Type B pancreatic cell (in vitro differentiated cells): ENCODE results near the gene ZNF429. TPM values are rescaled to one million over a fixed set of nuclear protein-coding genes. Genes with fewer than 3 reads are reported as not detected.
"Not testable (repeated sequence)": the region's sequence is repeated elsewhere in the genome, so short reads cannot be mapped to it uniquely, and the experiment has no call there.

Source experiments
- DNase-seq: peaks from one replicate; pipeline ENCODE4 v3.0.0; 2021; ENCODE audit warnings: mixed read lengths; ENCODE audit not compliant: unreplicated experiment; ENCODE audit errors: extremely low spot score
- H3K27ac Mint-ChIP-seq: 2 replicates; pipeline ENCODE4 v1.8.0; 2021; ENCODE audit warnings: mild to moderate bottlenecking, mixed read lengths
- H3K27me3 Mint-ChIP-seq: 2 replicates; pipeline ENCODE4 v1.8.0; 2021; ENCODE audit warnings: mixed read lengths
- H3K36me3 Mint-ChIP-seq: 2 replicates; pipeline ENCODE4 v1.8.0; 2021; ENCODE audit warnings: mixed read lengths
- H3K4me1 Mint-ChIP-seq: one replicate; pipeline ENCODE4 v1.8.0; 2021; ENCODE audit warnings: mixed read lengths; ENCODE audit not compliant: unreplicated experiment
- H3K4me3 Mint-ChIP-seq: 2 replicates; pipeline ENCODE4 v1.8.0; 2021; ENCODE audit warnings: mild to moderate bottlenecking, mixed read lengths
- H3K9me3 Mint-ChIP-seq: 2 replicates; pipeline ENCODE4 v1.8.0; 2021; ENCODE audit warnings: mixed read lengths
- CTCF ChIP-seq: fragments of 200-600 bp; sonication (generic); conservative IDR thresholded peaks from 2 replicates; pipeline ENCODE4 v1.5.0; 2021; ENCODE audit warnings: antibody characterized with exemption, mild to moderate bottlenecking
- total RNA-seq: library from RNA; stranded (reverse); gene quantifications from 2 replicates; pipeline ENCODE4 v1.2.1, GENCODE V29; 2021; ENCODE audit warnings: low replicate concordance

Gene ZNF429
- total RNA-seq, 1 donor from 2014 or later = 20.6 TPM

- Mint-ChIP-seq H3K4me3 (no peak overlapping the region), H3K27me3 (no peaks in the 10 kb centered on the region), H3K27ac (no peak overlapping the region), H3K4me1 (peaks cover 26% of the 10 kb centered on the region), H3K9me3 (peaks cover 3% of the 10 kb centered on the region), H3K36me3 (no peaks in the 10 kb centered on the region)
- TF ChIP-seq CTCF = no peak
- DNase-seq = no peak
Measured at GRCh38 chr19:21602082-21602658, 96.8 kb downstream of the ZNF429 start.

GRCh38 chr19:21602659-21603430, 97.4 kb downstream of the ZNF429 start:
- H3K9me3 Mint-ChIP-seq, H3K27me3 Mint-ChIP-seq, DNase-seq, H3K36me3 Mint-ChIP-seq: not testable (repeated sequence)
- Mint-ChIP-seq H3K4me3 (peak overlapping the region; percentile 59), H3K27ac (peak overlapping the region; percentile 79), H3K4me1 (peaks cover 26% of the 10 kb centered on the region)

GRCh38 chr19:21603431-21604231, 98.2 kb downstream of the ZNF429 start:
- Mint-ChIP-seq H3K9me3 (peaks cover 3% of the 10 kb centered on the region), H3K36me3 (no peaks in the 10 kb centered on the region), H3K4me1 (peaks cover 26% of the 10 kb centered on the region), H3K4me3 (peak overlapping the region; percentile 74), H3K27me3 (no peaks in the 10 kb centered on the region), H3K27ac (peak overlapping the region; percentile 79)
- DNase-seq = no peak
- no peak for TF ChIP-seq CTCF

GRCh38 chr19:21604351-21604926, 99.0 kb downstream of the ZNF429 start:
- Mint-ChIP-seq H3K4me3 (peak overlapping the region; percentile 74), H3K27me3 (no peaks in the 10 kb centered on the region), H3K36me3 (no peaks in the 10 kb centered on the region), H3K27ac (peak overlapping the region; percentile 79), H3K4me1 (peaks cover 26% of the 10 kb centered on the region), H3K9me3 (peaks cover 3% of the 10 kb centered on the region)
- DNase-seq = no peak
- TF ChIP-seq CTCF = no peak

Other genes starting within 250 kb of the ZNF429 start
- 14.8 and 17.0 TPM in 2 replicates for gene ZNF708, start 176.2 kb upstream of the ZNF429 start, total RNA-seq
- gene ZNF738, start 146.6 kb upstream of the ZNF429 start, total RNA-seq = 16.3 and 47.7 TPM in 2 replicates
- 27.9 and 33.0 TPM in 2 replicates for gene ZNF493, start 108.5 kb upstream of the ZNF429 start, total RNA-seq